Renal pelvis (tissue), 4 donors: Measurements from ENCODE around the gene USP49. TPM values are rescaled to one million over a fixed set of nuclear protein-coding genes. Genes with fewer than 3 reads are reported as not detected.
"Not testable (repeated sequence)": the region's sequence is repeated elsewhere in the genome, so short reads cannot be mapped to it uniquely, and the experiment has no call there.

Experiments
- DNase-seq: peaks from one replicate; pipeline ENCODE4 v3.0.0-alpha.2; 2013
- polyA plus RNA-seq, 3 donors: library from polyadenylated mRNA; unstranded; fragments of 120-200 nt; gene quantifications; one replicate each; pipeline ENCODE4 v1.2.1, GENCODE V29; 2013; ENCODE audit not compliant: insufficient read length in 3 of 3

The USP49 gene
- polyA plus RNA-seq, 3 donors = 9.9 to 16.9 (median 14.9) TPM

- no peak for DNase-seq
Observed at GRCh38 chr6:41813956-41814355, 81.2 kb downstream of the USP49 start.

- DNase-seq = no peak
Observed at GRCh38 chr6:41813469-41813868, 81.7 kb downstream of the USP49 start.

- DNase-seq = not testable (repeated sequence)
Observed at GRCh38 chr6:41811946-41812345, 83.2 kb downstream of the USP49 start.

GRCh38 chr6:41811095-41811494 is 84.1 kb downstream of the USP49 start:
- DNase-seq = no peak

- no peak for DNase-seq
Observed at GRCh38 chr6:41805830-41806774, 89.1 kb downstream of the USP49 start.

GRCh38 chr6:41801380-41801779 is 93.8 kb downstream of the USP49 start:
- no peak for DNase-seq

GRCh38 chr6:41799559-41799911 is 95.6 kb downstream of the USP49 start:
- DNase-seq = peak; percentile 17

- peak; percentile 36 for DNase-seq
Observed at GRCh38 chr6:41798901-41799558, 96.1 kb downstream of the USP49 start.

- no peak for DNase-seq
Observed at GRCh38 chr6:41796474-41796873, 98.7 kb downstream of the USP49 start.

GRCh38 chr6:41791984-41792383 is 103.2 kb downstream of the USP49 start:
- no peak for DNase-seq

- no peak for DNase-seq
Observed at GRCh38 chr6:41791305-41791704, 103.9 kb downstream of the USP49 start.

- DNase-seq = no peak
Observed at GRCh38 chr6:41790045-41790444, 105.1 kb downstream of the USP49 start.

- no peak for DNase-seq
Observed at GRCh38 chr6:41789390-41789724, 105.8 kb downstream of the USP49 start.

- DNase-seq = peak; percentile 96
Observed at GRCh38 chr6:41787219-41787917, 107.8 kb downstream of the USP49 start, which contains the start of gene TOMM6. Gene TOMM6 (plus strand): TSS chr6:41787694. CDS start chr6:41787698, 4 bp downstream.

GRCh38 chr6:41786451-41787218 is 108.5 kb downstream of the USP49 start:
- peak; percentile 88 for DNase-seq

- peak; percentile 21 for DNase-seq
Observed at GRCh38 chr6:41785689-41786450, 109.3 kb downstream of the USP49 start.

- DNase-seq = no peak
Observed at GRCh38 chr6:41785254-41785653, 109.9 kb downstream of the USP49 start.

- DNase-seq = no peak
Observed at GRCh38 chr6:41784581-41785171, 110.5 kb downstream of the USP49 start.

GRCh38 chr6:41783106-41783780 is 111.9 kb downstream of the USP49 start:
- no peak for DNase-seq

GRCh38 chr6:41781366-41781730 is 113.8 kb downstream of the USP49 start:
- no peak for DNase-seq
